DND-41 (cell line): ENCODE results near the gene CASP6.

Source experiments
- ATAC-seq: fragments of 200-7000 bp; cut with Tn5 transposase; 3 replicates; pipeline ENCODE4 v1.9.1; 2021; ENCODE audit warnings: low read depth; ENCODE audit not compliant: insufficient read depth
- DNase-seq: peaks from one replicate; pipeline ENCODE4 v3.0.0-alpha.2; 2020
- H2AFZ ChIP-seq: 2 replicates; pipeline ENCODE4 v1.6.0; 2012; ENCODE audit warnings: low read depth, low read length
- H3K27ac ChIP-seq: 2 replicates; pipeline ENCODE4 v1.5.1; 2012; ENCODE audit warnings: low read length, inconsistent platforms
- H3K27me3 ChIP-seq: fragments of 200-600 bp; sonication (generic); 2 replicates; pipeline ENCODE4 v1.6.0; 2012; ENCODE audit warnings: low read length, mild to moderate bottlenecking, inconsistent platforms; ENCODE audit not compliant: insufficient read depth, poor library complexity
- H3K36me3 ChIP-seq: 2 replicates; pipeline ENCODE4 v1.5.1; 2012; ENCODE audit warnings: low read length, inconsistent platforms; ENCODE audit not compliant: insufficient read depth
- H3K4me1 ChIP-seq: 2 replicates; pipeline ENCODE4 v1.5.1; 2012; ENCODE audit warnings: mild to moderate bottlenecking, low read length; ENCODE audit not compliant: insufficient read depth
- H3K4me2 ChIP-seq: 2 replicates; pipeline ENCODE4 v1.6.0; 2012; ENCODE audit warnings: mild to moderate bottlenecking, moderate library complexity, low read length, inconsistent platforms; ENCODE audit not compliant: insufficient read depth
- H3K4me3 ChIP-seq, 2 experiments: fragments of 200-600 bp in 1 of 2; shearing (Covaris generic) in 1 of 2; 2 replicates each; pipeline ENCODE4 v1.5.1; 2012 to 2016; ENCODE audit warnings: inconsistent platforms in 2 of 2, low read length in 2 of 2, mild to moderate bottlenecking in 2 of 2, low read depth in 1 of 2, moderate library complexity in 1 of 2
- H3K79me2 ChIP-seq: 2 replicates; pipeline ENCODE4 v1.6.0; 2012; ENCODE audit warnings: low read length, inconsistent platforms; ENCODE audit not compliant: insufficient read depth
- H3K9ac ChIP-seq: 2 replicates; pipeline ENCODE4 v1.6.0; 2012; ENCODE audit warnings: low read depth, mild to moderate bottlenecking, inconsistent platforms, low read length, moderate library complexity
- H3K9me3 ChIP-seq: 2 replicates; pipeline ENCODE4 v1.5.1; 2012; ENCODE audit warnings: low read length, moderate library complexity, mild to moderate bottlenecking, inconsistent platforms; ENCODE audit not compliant: insufficient read depth, severe bottlenecking
- H4K20me1 ChIP-seq: 2 replicates; pipeline ENCODE4 v1.6.0; 2012; ENCODE audit warnings: low read length; ENCODE audit not compliant: insufficient read depth
- CTCF ChIP-seq: IDR thresholded peaks from 2 replicates; pipeline ENCODE4 v1.5.1; 2012; ENCODE audit warnings: borderline replicate concordance, low read length, moderate library complexity, mild to moderate bottlenecking; ENCODE audit not compliant: poor library complexity, severe bottlenecking; ENCODE audit errors: extremely low read depth
- EZH2 ChIP-seq: IDR thresholded peaks from 3 replicates; pipeline ENCODE4 v1.6.1; 2012; ENCODE audit warnings: borderline replicate concordance, low read depth, mild to moderate bottlenecking, moderate library complexity, low read length, inconsistent platforms; ENCODE audit not compliant: severe bottlenecking

Gene CASP6

GRCh38 chr4:109723110-109723509 is 19.9 kb upstream of the CASP6 start:
- H3K9ac ChIP-seq = no peak overlapping the region
- H3K79me2 ChIP-seq = no peaks in the 10 kb centered on the region
- TF ChIP-seq CTCF (no peak), EZH2 (no peak)
- H3K4me1 ChIP-seq = peaks cover 4% of the 10 kb centered on the region
- no peaks in the 10 kb centered on the region for H3K9me3 ChIP-seq
- H3K36me3 ChIP-seq = no peaks in the 10 kb centered on the region
- no peak for ATAC-seq
- no peaks in the 10 kb centered on the region for H4K20me1 ChIP-seq
- H3K27me3 ChIP-seq = no peaks in the 10 kb centered on the region
- no peak overlapping the region for H3K4me3 ChIP-seq
- no peak overlapping the region for H3K4me2 ChIP-seq
- H3K27ac ChIP-seq = no peak overlapping the region
- no peak for DNase-seq
- H2AFZ ChIP-seq = no peak overlapping the region

- H4K20me1 ChIP-seq = no peaks in the 10 kb centered on the region
- H3K9ac ChIP-seq = no peak overlapping the region
- H3K4me1 ChIP-seq = no peaks in the 10 kb centered on the region
- H3K36me3 ChIP-seq = no peaks in the 10 kb centered on the region
- TF ChIP-seq CTCF = no peak
- H2AFZ ChIP-seq = no peak overlapping the region
- H3K4me2 ChIP-seq = no peak overlapping the region
- DNase-seq (no peak), ATAC-seq (no peak)
- H3K9me3 ChIP-seq = no peaks in the 10 kb centered on the region
- no peak overlapping the region for H3K27ac ChIP-seq
- H3K4me3 ChIP-seq = no peak overlapping the region
- no peaks in the 10 kb centered on the region for H3K79me2 ChIP-seq
- no peaks in the 10 kb centered on the region for H3K27me3 ChIP-seq
Measured at GRCh38 chr4:109722357-109722756, 19.1 kb upstream of the CASP6 start.

GRCh38 chr4:109721033-109721432 is 17.8 kb upstream of the CASP6 start:
- Histone ChIP-seq H3K9ac (no peak overlapping the region), H4K20me1 (no peaks in the 10 kb centered on the region), H3K79me2 (no peaks in the 10 kb centered on the region), H3K4me3 (no peak overlapping the region), H3K27me3 (no peaks in the 10 kb centered on the region), H3K4me1 (no peaks in the 10 kb centered on the region), H3K4me2 (no peak overlapping the region), H3K36me3 (peaks cover 9% of the 10 kb centered on the region; the same call in 1 of the 2 replicates), H3K9me3 (no peaks in the 10 kb centered on the region), H3K27ac (no peak overlapping the region), H2AFZ (no peak overlapping the region)
- DNase-seq (no peak), ATAC-seq (no peak)
- no peak for TF ChIP-seq EZH2

- Histone ChIP-seq H3K4me2 (no peak overlapping the region), H3K9me3 (no peaks in the 10 kb centered on the region), H3K79me2 (no peaks in the 10 kb centered on the region), H3K27ac (no peak overlapping the region), H3K4me1 (no peaks in the 10 kb centered on the region), H4K20me1 (no peaks in the 10 kb centered on the region), H3K9ac (no peak overlapping the region), H2AFZ (no peak overlapping the region), H3K27me3 (no peaks in the 10 kb centered on the region), H3K4me3 (no peak overlapping the region), H3K36me3 (peaks cover 9% of the 10 kb centered on the region; the same call in 1 of the 2 replicates)
- DNase-seq = no peak
- no peak for TF ChIP-seq CTCF
- no peak for ATAC-seq
Measured at GRCh38 chr4:109719604-109720003, 16.4 kb upstream of the CASP6 start.
